HL-60 (cell line): Measurements from ENCODE around the gene RMND5B.

Source experiments
- CTCF ChIP-seq: IDR thresholded peaks from one replicate; pipeline ENCODE4 v1.5.1; 2011; ENCODE audit warnings: low read length, control low read depth, inconsistent platforms; ENCODE audit not compliant: insufficient read depth
- GABPA ChIP-seq: IDR thresholded peaks from 2 replicates; pipeline ENCODE4 v1.6.1; 2012; ENCODE audit warnings: low read depth
- POLR2AphosphoS5 ChIP-seq: IDR thresholded peaks from 2 replicates; pipeline ENCODE4 v1.6.1; 2012; ENCODE audit warnings: low read depth
- REST ChIP-seq: IDR thresholded peaks from 2 replicates; pipeline ENCODE4 v1.6.1; 2012; ENCODE audit warnings: low read depth; ENCODE audit not compliant: insufficient replicate concordance
- SPI1 ChIP-seq: IDR thresholded peaks from 2 replicates; pipeline ENCODE4 v1.6.1; 2012; ENCODE audit warnings: low read depth, mild to moderate bottlenecking, borderline replicate concordance

- TF ChIP-seq CTCF = no peak
- no peak for TF ChIP-seq SPI1
- no peak for TF ChIP-seq POLR2AphosphoS5
- TF ChIP-seq REST = no peak
- TF ChIP-seq GABPA = no peak
These were observed 34.8 kb downstream of the RMND5B start for GRCh38 chr5:178165581-178165980.
